Measurements from ENCODE around the gene OLFML3.
"Not testable (repeated sequence)": the region's sequence is repeated elsewhere in the genome, so short reads cannot be mapped to it uniquely, and the experiment has no call there.

The OLFML3 gene

GRCh38 chr1:113993072-113993471 lies 13.8 kb downstream of the OLFML3 start:
- Mint-ChIP-seq H3K9me3 (peaks cover 16% of the 10 kb centered on the region), H3K4me1 (no peaks in the 10 kb centered on the region), H3K27ac (no peak overlapping the region), H3K27me3 (no peaks in the 10 kb centered on the region), H3K4me3 (no peak overlapping the region), H3K36me3 (ENCODE audit: low read depth) (peaks cover 6% of the 10 kb centered on the region)
- ATAC-seq (no peak), DNase-seq (no peak)

GRCh38 chr1:113993766-113994165 lies 14.5 kb downstream of the OLFML3 start:
- H3K4me3 Mint-ChIP-seq = no peak overlapping the region
- peaks cover 6% of the 10 kb centered on the region for H3K36me3 Mint-ChIP-seq (ENCODE audit: low read depth)
- H3K4me1 Mint-ChIP-seq = no peaks in the 10 kb centered on the region
- DNase-seq = no peak
- H3K9me3 Mint-ChIP-seq = peaks cover 16% of the 10 kb centered on the region
- no peak overlapping the region for H3K27ac Mint-ChIP-seq
- ATAC-seq = no peak
- peaks cover 2% of the 10 kb centered on the region for H3K27me3 Mint-ChIP-seq

GRCh38 chr1:113995382-113995781 lies 16.1 kb downstream of the OLFML3 start:
- Mint-ChIP-seq H3K27me3 (peaks cover 2% of the 10 kb centered on the region), H3K4me3 (no peak overlapping the region), H3K4me1 (no peaks in the 10 kb centered on the region), H3K27ac (no peak overlapping the region), H3K36me3 (ENCODE audit: low read depth) (peaks cover 6% of the 10 kb centered on the region), H3K9me3 (peaks cover 16% of the 10 kb centered on the region)
- ATAC-seq = no peak
- no peak for DNase-seq

GRCh38 chr1:113998361-113998760 lies 19.1 kb downstream of the OLFML3 start:
- H3K27me3 Mint-ChIP-seq = peaks cover 2% of the 10 kb centered on the region
- H3K4me1 Mint-ChIP-seq = no peaks in the 10 kb centered on the region
- ATAC-seq (no peak), DNase-seq (no peak)
- H3K9me3 Mint-ChIP-seq = peaks cover 16% of the 10 kb centered on the region
- peaks cover 6% of the 10 kb centered on the region for H3K36me3 Mint-ChIP-seq (ENCODE audit: low read depth)
- H3K4me3 Mint-ChIP-seq = no peak overlapping the region
- H3K27ac Mint-ChIP-seq = no peak overlapping the region

GRCh38 chr1:113999233-113999632 lies 20.0 kb downstream of the OLFML3 start:
- ATAC-seq (no peak), DNase-seq (no peak)
- Mint-ChIP-seq H3K4me1 (no peaks in the 10 kb centered on the region), H3K27me3 (peaks cover 2% of the 10 kb centered on the region), H3K9me3 (peaks cover 14% of the 10 kb centered on the region), H3K4me3 (no peak overlapping the region), H3K36me3 (ENCODE audit: low read depth) (peaks cover 6% of the 10 kb centered on the region), H3K27ac (no peak overlapping the region)

GRCh38 chr1:113999799-114000198 lies 20.5 kb downstream of the OLFML3 start:
- H3K27me3 Mint-ChIP-seq = peaks cover 2% of the 10 kb centered on the region
- DNase-seq = no peak
- ATAC-seq = no peak
- H3K4me1 Mint-ChIP-seq = no peaks in the 10 kb centered on the region
- H3K27ac Mint-ChIP-seq = no peak overlapping the region
- H3K9me3 Mint-ChIP-seq = peaks cover 11% of the 10 kb centered on the region
- H3K36me3 Mint-ChIP-seq (ENCODE audit: low read depth) = peaks cover 6% of the 10 kb centered on the region
- no peak overlapping the region for H3K4me3 Mint-ChIP-seq

- Mint-ChIP-seq H3K36me3 (ENCODE audit: low read depth) (peaks cover 2% of the 10 kb centered on the region), H3K4me3 (no peak overlapping the region)
- ATAC-seq = no peak
Measured at GRCh38 chr1:114000406-114000805, 21.1 kb downstream of the OLFML3 start.

GRCh38 chr1:114002492-114003239 lies 23.4 kb downstream of the OLFML3 start:
- no peak for ATAC-seq
- Mint-ChIP-seq H3K27me3 (peaks cover 5% of the 10 kb centered on the region), H3K4me3 (no peak overlapping the region), H3K27ac (no peak overlapping the region), H3K9me3 (peaks cover 4% of the 10 kb centered on the region), H3K4me1 (no peaks in the 10 kb centered on the region), H3K36me3 (ENCODE audit: low read depth) (no peaks in the 10 kb centered on the region)
- DNase-seq = no peak

More at GRCh38 chr1:114000406-114000805, 21.1 kb downstream of the OLFML3 start:
- no peak for DNase-seq
- Mint-ChIP-seq H3K4me1 (no peaks in the 10 kb centered on the region), H3K27ac (no peak overlapping the region), H3K9me3 (peaks cover 7% of the 10 kb centered on the region), H3K27me3 (peaks cover 2% of the 10 kb centered on the region)

- peaks cover 4% of the 10 kb centered on the region for H3K9me3 Mint-ChIP-seq
- H3K4me1 Mint-ChIP-seq = no peaks in the 10 kb centered on the region
- no peaks in the 10 kb centered on the region for H3K36me3 Mint-ChIP-seq (ENCODE audit: low read depth)
- H3K4me3 Mint-ChIP-seq = no peak overlapping the region
- ATAC-seq (no peak), DNase-seq (no peak)
- H3K27me3 Mint-ChIP-seq = peaks cover 3% of the 10 kb centered on the region
- no peak overlapping the region for H3K27ac Mint-ChIP-seq
Measured at GRCh38 chr1:114003431-114003830, 24.2 kb downstream of the OLFML3 start.

- not testable (repeated sequence) for H3K9me3 Mint-ChIP-seq; H3K27me3 Mint-ChIP-seq; H3K4me1 Mint-ChIP-seq; ATAC-seq; H3K36me3 Mint-ChIP-seq (ENCODE audit: low read depth); H3K27ac Mint-ChIP-seq; DNase-seq; H3K4me3 Mint-ChIP-seq
Measured at GRCh38 chr1:114006825-114007224, 27.6 kb downstream of the OLFML3 start.

GRCh38 chr1:114008480-114008941 lies 29.2 kb downstream of the OLFML3 start:
- H3K4me3 Mint-ChIP-seq = no peak overlapping the region
- no peak for ATAC-seq

GRCh38 chr1:114008993-114009392 lies 29.7 kb downstream of the OLFML3 start:
- ATAC-seq (no peak), DNase-seq (no peak)
- no peaks in the 10 kb centered on the region for H3K36me3 Mint-ChIP-seq (ENCODE audit: low read depth)
- H3K9me3 Mint-ChIP-seq = peaks cover 4% of the 10 kb centered on the region
- no peaks in the 10 kb centered on the region for H3K4me1 Mint-ChIP-seq
- no peak overlapping the region for H3K4me3 Mint-ChIP-seq
- H3K27ac Mint-ChIP-seq = no peak overlapping the region
- peaks cover 3% of the 10 kb centered on the region for H3K27me3 Mint-ChIP-seq

More at GRCh38 chr1:114008480-114008941, 29.2 kb downstream of the OLFML3 start:
- no peaks in the 10 kb centered on the region for H3K36me3 Mint-ChIP-seq (ENCODE audit: low read depth)
- peaks cover 4% of the 10 kb centered on the region for H3K9me3 Mint-ChIP-seq
- no peak overlapping the region for H3K27ac Mint-ChIP-seq
- H3K4me1 Mint-ChIP-seq = no peaks in the 10 kb centered on the region
- H3K27me3 Mint-ChIP-seq = peaks cover 3% of the 10 kb centered on the region
- no peak for DNase-seq

GRCh38 chr1:114009393-114009792 lies 30.1 kb downstream of the OLFML3 start:
- Mint-ChIP-seq H3K4me3 (no peak overlapping the region), H3K36me3 (ENCODE audit: low read depth) (no peaks in the 10 kb centered on the region), H3K4me1 (no peaks in the 10 kb centered on the region), H3K27ac (no peak overlapping the region), H3K27me3 (peaks cover 3% of the 10 kb centered on the region), H3K9me3 (peaks cover 4% of the 10 kb centered on the region)
- ATAC-seq (no peak), DNase-seq (no peak)

- H3K4me3 Mint-ChIP-seq = no peak overlapping the region
- no peaks in the 10 kb centered on the region for H3K9me3 Mint-ChIP-seq
- ATAC-seq (no peak), DNase-seq (no peak)
- H3K27ac Mint-ChIP-seq = no peak overlapping the region
- H3K4me1 Mint-ChIP-seq = no peaks in the 10 kb centered on the region
- H3K27me3 Mint-ChIP-seq = peaks cover 5% of the 10 kb centered on the region
- H3K36me3 Mint-ChIP-seq (ENCODE audit: low read depth) = no peaks in the 10 kb centered on the region
Measured at GRCh38 chr1:114010433-114011184, 31.3 kb downstream of the OLFML3 start.

GRCh38 chr1:114011796-114012195 lies 32.5 kb downstream of the OLFML3 start:
- DNase-seq (no peak), ATAC-seq (no peak)
- Mint-ChIP-seq H3K27me3 (peaks cover 4% of the 10 kb centered on the region), H3K4me3 (no peak overlapping the region), H3K27ac (no peak overlapping the region), H3K9me3 (no peaks in the 10 kb centered on the region), H3K36me3 (ENCODE audit: low read depth) (no peaks in the 10 kb centered on the region), H3K4me1 (no peaks in the 10 kb centered on the region)

Measured in activated naive CD8-positive, alpha-beta T cell treated with anti-CD3 and anti-CD28 coated beads, Interleukin-2, amount 50 U/mL, for 24 hours (primary cell).